ENCODE measurements around the gene PARL. TPM values are rescaled to one million over a fixed set of nuclear protein-coding genes. Genes with fewer than 3 reads are reported as not detected.

PARL gene
- total and polyA plus RNA-seq, 10 of the 15 experiments (the other 5 are each of a cell fraction or from before 2014, with no cell fraction given): 49.7 to 113 (median 77.2) TPM

DNA sequence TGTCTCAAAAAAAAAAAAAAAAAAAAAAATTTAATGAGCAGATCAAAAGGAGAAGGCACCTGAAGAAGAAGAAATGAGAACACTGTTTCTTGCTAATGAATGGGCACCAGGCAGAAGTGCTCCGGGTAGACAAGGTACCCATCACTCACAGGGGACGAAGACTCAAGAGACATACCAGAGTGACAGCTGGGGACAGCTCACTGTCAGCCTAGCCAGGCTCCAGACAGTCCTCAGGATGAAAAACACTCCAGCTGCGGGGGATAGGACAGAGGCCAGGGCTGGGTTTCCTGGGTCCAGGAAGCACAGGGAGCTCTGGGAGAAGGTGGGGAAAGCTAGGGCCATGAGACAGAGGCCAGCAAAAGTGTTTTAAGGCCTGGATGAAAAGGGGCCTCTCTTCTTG lies 48.5 kb upstream of the PARL start:
- no peaks in the 10 kb centered on the region for H4K20me1 ChIP-seq (ENCODE audit: control insufficient read depth, insufficient read depth)
- H3K4me2 ChIP-seq (ENCODE audit: control insufficient read depth, insufficient read depth): no peak overlapping the region
- ATAC-seq (no peak), DNase-seq (ENCODE audit: low read depth, low spot score) (no peak), FAIRE-seq (no peak)
- no peak overlapping the region for H3K9ac ChIP-seq (ENCODE audit: control insufficient read depth, insufficient read depth, low read length)
- H3K36me3 ChIP-seq (ENCODE audit: control insufficient read depth in 2 of 2, insufficient read depth in 2 of 2, low read length in 1 of 2): no peaks in the 10 kb centered on the region; a peak in 2 of 4 replicates
- POLR2A ChIA-PET: no interaction called here
- RAD21 ChIA-PET (ENCODE audit: unreplicated experiment): no interaction called here
- WGBS (ENCODE audit: insufficient coverage, insufficient replicate concordance, low lambda C conversion rate, missing lambda C conversion rate): 82% methylated on average over 3 of the region's 3 CpGs
- no peaks in the 10 kb centered on the region for H3K79me2 ChIP-seq (ENCODE audit: control insufficient read depth, insufficient read depth, low read length)
- intact Hi-C loops (cut with micrococcal nuclease; ENCODE audit: unreplicated experiment): no loop called here
- no peak overlapping the region for H3K27ac ChIP-seq (ENCODE audit: control insufficient read depth, insufficient read depth)
- in situ Hi-C loops (cut with MboI): no loop called here
- SMC1A ChIA-PET (ENCODE audit: uncharacterized antibody, unreplicated experiment): no interaction called here
- BruUV-seq (replicated peaks): no TSS peak
- TF ChIP-seq FOXK2 (IDR thresholded peaks at IDR 0.05) (no peak), ZBED1 (IDR thresholded peaks at IDR 0.05; ENCODE audit: borderline replicate concordance) (no peak), YBX1 (IDR thresholded peaks at IDR 0.05) (no peak), TCF7 (IDR thresholded peaks at IDR 0.05; ENCODE audit: borderline replicate concordance) (no peak)
- H3K4me1 ChIP-seq (ENCODE audit: control insufficient read depth, insufficient read depth, low read length): no peaks in the 10 kb centered on the region
- no peak overlapping the region for H3K4me3 ChIP-seq
- CTCF ChIA-PET: interaction anchor here (2.2 kb wide), 1 partner anchor 38 kb away, joined by 7 read pairs; no protein-coding TSS in a partner anchor
- H2AFZ ChIP-seq (ENCODE audit: control insufficient read depth, low read depth, low read length): no peak overlapping the region
- no peaks in the 10 kb centered on the region for H3K27me3 ChIP-seq (replicated peaks in 1 of 2; ENCODE audit: control insufficient read depth in 2 of 2, insufficient read depth in 2 of 2, low read length in 1 of 2)
- no peaks in the 10 kb centered on the region for H3K9me3 ChIP-seq (replicated peaks; ENCODE audit: control insufficient read depth, insufficient read depth, low read length)

DNA sequence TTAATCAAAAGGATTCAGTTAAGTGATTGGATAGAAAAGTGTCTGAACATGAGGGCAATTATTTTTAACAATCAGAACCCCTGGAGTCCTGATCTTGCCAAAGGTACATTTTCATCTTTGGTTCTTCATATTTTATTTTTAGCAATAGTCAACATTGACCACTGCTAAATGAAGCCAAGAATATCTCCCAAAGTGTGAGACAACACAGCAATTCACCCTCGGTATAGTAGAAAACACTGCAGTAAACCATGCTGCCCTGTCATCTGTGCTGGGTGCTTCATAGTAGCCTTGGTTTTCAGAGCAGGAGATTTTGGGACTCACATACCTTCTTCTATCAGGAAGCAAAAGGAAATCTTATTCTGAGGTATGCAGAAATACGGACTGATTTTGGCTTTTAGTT lies 47.2 kb upstream of the PARL start:
- TF ChIP-seq CUX1 (IDR thresholded peaks at IDR 0.05; ENCODE audit: insufficient replicate concordance, low read depth, low read length): no peak
- TF ChIP-seq POLR2AphosphoS5 (IDR thresholded peaks at IDR 0.05; ENCODE audit: low read length): no peak
- TF ChIP-seq ASH2L (IDR thresholded peaks at IDR 0.05; ENCODE audit: borderline replicate concordance, low read depth): no peak
- TF ChIP-seq REST (IDR thresholded peaks at IDR 0.05; ENCODE audit: low read depth, low read length): no peak
- no peak for TF ChIP-seq SRF (IDR thresholded peaks at IDR 0.05; ENCODE audit: low read depth in 2 of 2, low read length in 2 of 2)
- 90% methylated on average over 2 of the region's 2 CpGs for WGBS (ENCODE audit: insufficient coverage, insufficient replicate concordance, low lambda C conversion rate, missing lambda C conversion rate)
- ATAC-seq: no peak
- Histone ChIP-seq H4K20me1 (ENCODE audit: control insufficient read depth, insufficient read depth) (no peaks in the 10 kb centered on the region), H3K9ac (ENCODE audit: control insufficient read depth, insufficient read depth, low read length) (no peak overlapping the region), H3K79me2 (ENCODE audit: control insufficient read depth, insufficient read depth, low read length) (no peaks in the 10 kb centered on the region), H3K36me3 (ENCODE audit: control insufficient read depth in 2 of 2, insufficient read depth in 2 of 2, low read length in 1 of 2) (no peaks in the 10 kb centered on the region), H3K27me3 (replicated peaks in 1 of 2; ENCODE audit: control insufficient read depth in 2 of 2, insufficient read depth in 2 of 2, low read length in 1 of 2) (no peaks in the 10 kb centered on the region), H3K9me3 (replicated peaks; ENCODE audit: control insufficient read depth, insufficient read depth, low read length) (no peaks in the 10 kb centered on the region), H2AFZ (ENCODE audit: control insufficient read depth, low read depth, low read length) (no peak overlapping the region), H3K4me3 (no peak overlapping the region), H3K4me2 (ENCODE audit: control insufficient read depth, insufficient read depth) (no peak overlapping the region), H3K4me1 (ENCODE audit: control insufficient read depth, insufficient read depth, low read length) (no peaks in the 10 kb centered on the region), H3K27ac (ENCODE audit: control insufficient read depth, insufficient read depth) (no peak overlapping the region)
- ChIA-PET RAD21 (ENCODE audit: unreplicated experiment) (no interaction called here), SMC1A (ENCODE audit: uncharacterized antibody, unreplicated experiment) (no interaction called here), CTCF (interaction anchor here (2.2 kb wide), 1 partner anchor 36 kb away, joined by 7 read pairs; no protein-coding TSS in a partner anchor), POLR2A (no interaction called here)
- BruUV-seq (replicated peaks): no TSS peak
- no peak for DNase-seq (ENCODE audit: low read depth, low spot score)
- intact Hi-C loops (cut with micrococcal nuclease; ENCODE audit: unreplicated experiment): no loop called here
- no peak for FAIRE-seq
- in situ Hi-C loops (cut with MboI): no loop called here
